ENCODE data around the gene OR51I1. TPM values are rescaled to one million over a fixed set of nuclear protein-coding genes. Genes with fewer than 3 reads are reported as not detected.

OR51I1 gene
- total RNA-seq, 1 experiment from 2014 or later = not detected

DNA sequence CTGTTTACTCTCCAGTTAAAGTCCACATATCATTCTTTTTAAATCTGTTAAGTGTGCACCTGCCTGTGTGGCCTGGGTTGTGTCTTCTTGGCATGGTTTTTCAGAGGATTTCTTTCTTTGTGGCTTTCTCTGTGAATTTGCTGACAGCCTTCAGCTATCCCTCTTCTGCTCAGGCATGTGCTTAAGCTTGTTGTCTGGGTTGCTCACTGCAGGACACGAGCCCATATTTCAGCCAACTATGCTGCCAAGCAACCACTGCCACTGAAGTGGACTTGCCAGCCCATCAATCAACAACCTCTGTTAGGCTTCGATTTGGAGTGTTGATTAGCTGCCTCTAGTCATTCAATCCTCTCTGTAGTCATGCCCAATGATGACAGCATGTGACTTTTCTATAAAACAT is 26.2 kb upstream of the OR51I1 start:
- BruUV-seq (replicated peaks) = no TSS peak
- no peaks in the 10 kb centered on the region for H3K4me1 Mint-ChIP-seq (ENCODE audit: insufficient read depth, unreplicated experiment)
- no peak overlapping the region for H3K4me3 Mint-ChIP-seq (ENCODE audit: unreplicated experiment)
- intact Hi-C loops (cut with micrococcal nuclease) = no loop called here
- DNase-seq (ENCODE audit: unreplicated experiment) = no peak
- no peaks in the 10 kb centered on the region for H3K9me3 Mint-ChIP-seq (ENCODE audit: unreplicated experiment)
- ChIA-PET CTCF (interaction anchor here (0.6 to 1.9 kb wide), 4 partner anchors 9 to 73 kb away, joined by 3 to 12 read pairs (median 3); no protein-coding TSS in a partner anchor), POLR2A (interaction anchor here (0.6 kb wide), 1 partner anchor 67 kb away, joined by 3 read pairs; no protein-coding TSS in a partner anchor)
- H3K27me3 Mint-ChIP-seq (ENCODE audit: insufficient read depth, unreplicated experiment) = peaks cover 54% of the 10 kb centered on the region
- TF ChIP-seq, protein P1, sequence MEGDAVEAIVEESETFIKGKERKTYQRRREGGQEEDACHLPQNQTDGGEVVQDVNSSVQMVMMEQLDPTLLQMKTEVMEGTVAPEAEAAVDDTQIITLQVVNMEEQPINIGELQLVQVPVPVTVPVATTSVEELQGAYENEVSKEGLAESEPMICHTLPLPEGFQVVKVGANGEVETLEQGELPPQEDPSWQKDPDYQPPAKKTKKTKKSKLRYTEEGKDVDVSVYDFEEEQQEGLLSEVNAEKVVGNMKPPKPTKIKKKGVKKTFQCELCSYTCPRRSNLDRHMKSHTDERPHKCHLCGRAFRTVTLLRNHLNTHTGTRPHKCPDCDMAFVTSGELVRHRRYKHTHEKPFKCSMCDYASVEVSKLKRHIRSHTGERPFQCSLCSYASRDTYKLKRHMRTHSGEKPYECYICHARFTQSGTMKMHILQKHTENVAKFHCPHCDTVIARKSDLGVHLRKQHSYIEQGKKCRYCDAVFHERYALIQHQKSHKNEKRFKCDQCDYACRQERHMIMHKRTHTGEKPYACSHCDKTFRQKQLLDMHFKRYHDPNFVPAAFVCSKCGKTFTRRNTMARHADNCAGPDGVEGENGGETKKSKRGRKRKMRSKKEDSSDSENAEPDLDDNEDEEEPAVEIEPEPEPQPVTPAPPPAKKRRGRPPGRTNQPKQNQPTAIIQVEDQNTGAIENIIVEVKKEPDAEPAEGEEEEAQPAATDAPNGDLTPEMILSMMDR (IDR thresholded peaks at IDR 0.05; ENCODE audit: unreplicated experiment) = no peak
- no peaks in the 10 kb centered on the region for H3K36me3 Mint-ChIP-seq (ENCODE audit: insufficient read depth, unreplicated experiment)
- no peak overlapping the region for H3K27ac Mint-ChIP-seq (ENCODE audit: low read depth, unreplicated experiment)

DNA sequence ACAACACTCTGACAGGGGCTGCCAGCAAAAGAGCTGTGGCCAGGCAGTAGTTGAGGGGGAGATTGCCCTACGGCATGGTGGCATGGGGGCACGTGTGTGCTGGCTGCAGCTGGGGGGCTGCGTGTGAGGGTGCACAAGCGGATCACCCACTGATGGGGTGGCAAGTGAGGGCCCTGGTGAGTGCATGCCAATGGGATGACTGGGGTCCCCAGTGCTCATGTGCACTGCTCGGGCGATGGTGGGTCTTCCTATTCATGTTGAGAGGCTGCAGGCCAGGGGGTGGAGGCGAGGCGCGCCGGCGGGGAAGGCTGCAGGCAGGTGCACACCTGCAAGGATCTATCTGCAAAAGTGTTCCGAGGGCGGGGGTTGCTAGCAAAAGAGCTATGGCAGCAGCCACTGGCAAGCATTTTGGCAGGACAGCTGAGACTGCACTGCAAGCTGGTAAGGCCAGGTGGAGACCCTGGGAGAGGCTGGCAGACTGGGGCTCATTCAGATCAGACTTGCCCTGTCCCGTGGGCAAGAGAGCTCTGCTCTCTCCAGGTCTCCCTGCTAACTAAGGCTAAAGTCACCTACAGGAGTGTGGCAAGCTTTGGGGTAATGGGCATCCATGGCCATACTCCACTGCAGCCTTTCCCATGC is 19.8 kb upstream of the OR51I1 start:
- Mint-ChIP-seq H3K4me3 (ENCODE audit: unreplicated experiment) (no peak overlapping the region), H3K9me3 (ENCODE audit: unreplicated experiment) (no peaks in the 10 kb centered on the region), H3K4me1 (ENCODE audit: insufficient read depth, unreplicated experiment) (no peaks in the 10 kb centered on the region), H3K36me3 (ENCODE audit: insufficient read depth, unreplicated experiment) (no peaks in the 10 kb centered on the region), H3K27me3 (ENCODE audit: insufficient read depth, unreplicated experiment) (no peaks in the 10 kb centered on the region), H3K27ac (ENCODE audit: low read depth, unreplicated experiment) (no peak overlapping the region)
- CTCF ChIA-PET = interaction anchor here (0.6 kb wide), 1 partner anchor 734 kb away, joined by 3 read pairs; no protein-coding TSS in a partner anchor
- intact Hi-C loops (cut with micrococcal nuclease) = no loop called here
- no peak for DNase-seq (ENCODE audit: unreplicated experiment)
- POLR2A ChIA-PET = no interaction called here
- no TSS peak for BruUV-seq (replicated peaks)
- TF ChIP-seq, protein P1 (IDR thresholded peaks at IDR 0.05; ENCODE audit: unreplicated experiment) = no peak

DNA sequence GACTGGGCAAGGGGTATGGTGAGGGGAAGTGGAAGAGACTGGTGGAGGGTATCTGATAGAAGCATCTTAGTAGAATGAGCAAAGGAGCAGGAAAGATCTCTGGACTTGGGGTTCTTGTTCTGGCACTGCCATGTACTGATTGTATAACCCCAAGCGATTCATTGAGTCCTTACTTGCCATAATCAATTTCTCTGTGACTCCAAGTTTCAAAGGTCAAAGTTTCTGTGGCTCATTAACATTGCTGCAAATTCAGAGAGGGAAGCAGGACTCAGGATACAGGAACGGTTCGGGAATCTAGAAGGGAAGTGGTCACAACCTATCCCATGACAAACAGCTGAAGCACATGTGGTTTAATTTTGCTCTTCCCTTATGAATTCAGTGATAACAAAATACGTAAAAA is 8.1 kb upstream of the OR51I1 start:
- POLR2A ChIA-PET = no interaction called here
- Mint-ChIP-seq H3K4me1 (ENCODE audit: insufficient read depth, unreplicated experiment) (no peaks in the 10 kb centered on the region), H3K4me3 (ENCODE audit: unreplicated experiment) (no peak overlapping the region), H3K9me3 (ENCODE audit: unreplicated experiment) (no peaks in the 10 kb centered on the region), H3K27me3 (ENCODE audit: insufficient read depth, unreplicated experiment) (peaks cover 35% of the 10 kb centered on the region), H3K27ac (ENCODE audit: low read depth, unreplicated experiment) (no peak overlapping the region), H3K36me3 (ENCODE audit: insufficient read depth, unreplicated experiment) (no peaks in the 10 kb centered on the region)
- TF ChIP-seq, protein P1 (IDR thresholded peaks at IDR 0.05; ENCODE audit: unreplicated experiment) = no peak
- no peak for DNase-seq (ENCODE audit: unreplicated experiment)
- BruUV-seq (replicated peaks) = no TSS peak
- intact Hi-C loops (cut with micrococcal nuclease) = no loop called here
- CTCF ChIA-PET = interaction anchor here (0.7 kb wide), 1 partner anchor 27 kb away, joined by 3 read pairs; no protein-coding TSS in a partner anchor

DNA sequence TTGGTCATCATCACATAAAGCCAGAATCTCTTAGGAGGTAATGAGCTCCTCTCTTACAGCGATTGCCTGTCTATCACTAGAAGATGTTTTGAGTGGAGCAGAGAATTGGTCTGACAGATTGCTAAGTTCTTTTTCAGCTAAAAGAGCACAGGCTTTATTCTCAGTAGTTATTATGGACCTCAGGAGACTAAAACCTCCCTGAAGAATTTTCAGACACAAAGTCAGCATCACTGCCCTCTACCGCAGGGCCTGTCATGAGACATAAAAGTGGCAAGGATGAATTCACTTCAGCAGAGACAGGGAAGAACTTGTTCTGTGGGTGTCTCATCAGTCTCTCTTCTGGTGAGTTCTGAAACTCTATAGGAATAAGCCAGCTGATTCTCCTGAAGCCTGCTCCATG is 7.7 kb upstream of the OR51I1 start, which contains the start of gene OR51I2:
Gene OR51I2 (plus strand): TSS at position 301 of the 400 bp plus-strand sequence. CDS start 4,166 bp downstream, outside the sequence.
- POLR2A ChIA-PET = no interaction called here
- CTCF ChIA-PET = interaction anchor here (0.7 kb wide), 2 partner anchors 27 to 1264 kb away, joined by 3 read pairs; no protein-coding TSS in a partner anchor
- no TSS peak for BruUV-seq (replicated peaks)
- no peaks in the 10 kb centered on the region for H3K9me3 Mint-ChIP-seq (ENCODE audit: unreplicated experiment)
- H3K36me3 Mint-ChIP-seq (ENCODE audit: insufficient read depth, unreplicated experiment) = no peaks in the 10 kb centered on the region
- H3K27me3 Mint-ChIP-seq (ENCODE audit: insufficient read depth, unreplicated experiment) = peaks cover 38% of the 10 kb centered on the region
- no peak within 1 kb of the TSS for H3K27ac Mint-ChIP-seq (ENCODE audit: low read depth, unreplicated experiment)
- no peaks in the 10 kb centered on the region for H3K4me1 Mint-ChIP-seq (ENCODE audit: insufficient read depth, unreplicated experiment)
- no peak for DNase-seq (ENCODE audit: unreplicated experiment)
- no peak within 1 kb of the TSS for H3K4me3 Mint-ChIP-seq (ENCODE audit: unreplicated experiment)
- intact Hi-C loops (cut with micrococcal nuclease) = no loop called here
- TF ChIP-seq, protein P1 (IDR thresholded peaks at IDR 0.05; ENCODE audit: unreplicated experiment) = no peak

Measured in MCF 10A (cell line).